H1 (cell line): ENCODE measurements around the gene GADD45A. TPM values are rescaled to one million over a fixed set of nuclear protein-coding genes. Genes with fewer than 3 reads are reported as not detected.

ENCODE experiments used
- CTCF ChIA-PET: fragments of 300-600 bp; sonication (Branson Sonifier 250); formaldehyde crosslinking; loops from one replicate; lab custom pipeline; 2021; ENCODE audit not compliant: partially characterized antibody; lab: Charles Lee
- POLR2A ChIA-PET: fragments of 300-600 bp; sonication (Branson Sonifier 250); formaldehyde crosslinking; loops from one replicate; lab custom pipeline; 2021; ENCODE audit warnings: inconsistent platforms; ENCODE audit not compliant: partially characterized antibody; lab: Charles Lee
- DNase-seq, 2 experiments: peaks; one replicate each; pipeline versions ENCODE4 v3.0.0 to v3.0.0-alpha.2; 2010 to 2022; ENCODE audit warnings: low spot score in 2 of 2, low read depth in 1 of 2, mixed read lengths in 1 of 2
- FAIRE-seq: peaks from 2 replicates; lab custom pipeline; 2011; peaks lifted over from hg19 to GRCh38; lab: Jason Lieb, UNC
- H2AFZ ChIP-seq: 2 replicates; pipeline ENCODE4 v1.8.1; 2012; ENCODE audit warnings: low read length, inconsistent platforms
- H2AK5ac ChIP-seq: 2 replicates; pipeline ENCODE4 v1.6.1; 2013; ENCODE audit warnings: low read depth, low read length
- H2BK120ac ChIP-seq: replicated peaks from 2 replicates; pipeline ENCODE3; 2013; ENCODE audit warnings: low read depth, low read length, inconsistent platforms
- H2BK12ac ChIP-seq: 2 replicates; pipeline ENCODE4 v1.6.1; 2013; ENCODE audit warnings: low read depth, low read length
- H2BK15ac ChIP-seq: 2 replicates; pipeline ENCODE4 v1.6.1; 2013; ENCODE audit warnings: low read length
- H2BK20ac ChIP-seq: 2 replicates; pipeline ENCODE4 v1.6.1; 2013; ENCODE audit warnings: low read length
- H2BK5ac ChIP-seq: 2 replicates; pipeline ENCODE4 v1.6.1; 2013; ENCODE audit warnings: low read depth, low read length
- H3K14ac ChIP-seq: 2 replicates; pipeline ENCODE4 v1.6.1; 2013; ENCODE audit warnings: inconsistent platforms; ENCODE audit not compliant: insufficient read length
- H3K18ac ChIP-seq: 2 replicates; pipeline ENCODE4 v1.6.1; 2013; ENCODE audit warnings: low read length; ENCODE audit errors: extremely low read depth
- H3K23ac ChIP-seq: 2 replicates; pipeline ENCODE4 v1.6.1; 2013; ENCODE audit warnings: inconsistent platforms; ENCODE audit not compliant: insufficient read length
- H3K23me2 ChIP-seq: 2 replicates; pipeline ENCODE4 v1.6.1; 2013; ENCODE audit warnings: low read depth, low read length
- H3K27ac ChIP-seq: 2 replicates; pipeline ENCODE4 v1.6.1; 2011; ENCODE audit warnings: low read depth, low read length, inconsistent platforms
- H3K27me3 ChIP-seq, 4 experiments: replicated peaks in 1 of 4; 1 replicate in 1 of 4; 2 replicates in 3 of 4; pipeline versions ENCODE4 v1.6.1 to v1.8.1; 2011 to 2013; ENCODE audit warnings: low read length in 3 of 4, mild to moderate bottlenecking in 3 of 4, inconsistent platforms in 2 of 4, mixed read lengths in 2 of 4, moderate library complexity in 1 of 4; ENCODE audit not compliant: control insufficient read depth in 3 of 4, insufficient read depth in 3 of 4; ENCODE audit errors: extremely low read depth in 1 of 4
- H3K36me3 ChIP-seq, 4 experiments: 2 replicates each; pipeline versions ENCODE4 v1.6.1 to v1.8.1; 2011 to 2013; ENCODE audit warnings: mild to moderate bottlenecking in 4 of 4, low read length in 3 of 4, moderate library complexity in 2 of 4, control low read depth in 1 of 4, inconsistent platforms in 1 of 4; ENCODE audit not compliant: insufficient read depth in 4 of 4, control insufficient read depth in 2 of 4
- H3K4ac ChIP-seq: replicated peaks from 2 replicates; pipeline ENCODE3; 2013; ENCODE audit warnings: low read length, low read depth, mixed read lengths, inconsistent platforms; ENCODE audit not compliant: insufficient read length
- H3K4me1 ChIP-seq, 4 experiments: replicated peaks in 1 of 4; 1 replicate in 1 of 4; 2 replicates in 3 of 4; pipeline versions ENCODE4 v1.6.1 to v1.8.1; 2011 to 2013; ENCODE audit warnings: low read length in 3 of 4, inconsistent platforms in 2 of 4, mixed read lengths in 1 of 4; ENCODE audit not compliant: insufficient read depth in 4 of 4, control insufficient read depth in 3 of 4
- H3K4me2 ChIP-seq, 2 experiments: 2 replicates each; pipeline versions ENCODE4 v1.6.1 to v1.8.1; 2011 to 2013; ENCODE audit warnings: low read depth in 2 of 2, low read length in 2 of 2, control low read depth in 1 of 2, inconsistent platforms in 1 of 2, mild to moderate bottlenecking in 1 of 2; ENCODE audit not compliant: insufficient read depth in 1 of 2
- H3K4me3 ChIP-seq, 4 experiments: fragments of 200-600, 300-600 bp in 1 of 4; sonication (generic), shearing (Covaris generic), sonication (Bioruptor Twin) in 1 of 4; 2 replicates each; pipeline versions ENCODE4 v1.5.1 to v1.8.1; 2011 to 2016; ENCODE audit warnings: low read length in 4 of 4, low read depth in 3 of 4, control low read depth in 2 of 4, inconsistent platforms in 2 of 4, mild to moderate bottlenecking in 2 of 4, mixed read lengths in 1 of 4, moderate library complexity in 1 of 4; ENCODE audit not compliant: insufficient read depth in 2 of 4; ENCODE audit errors: extremely low read depth in 1 of 4
- H3K56ac ChIP-seq: replicated peaks from 2 replicates; pipeline ENCODE3; 2013; ENCODE audit warnings: low read depth, mild to moderate bottlenecking, mixed read lengths, low read length, inconsistent platforms; ENCODE audit not compliant: insufficient read length
- H3K79me1 ChIP-seq: 2 replicates; pipeline ENCODE4 v1.6.1; 2013; ENCODE audit warnings: low read depth, low read length, control low read depth
- H3K79me2 ChIP-seq, 2 experiments: 2 replicates each; pipeline versions ENCODE4 v1.6.1 to v1.8.1; 2012 to 2013; ENCODE audit warnings: low read length in 2 of 2, mild to moderate bottlenecking in 2 of 2, inconsistent platforms in 1 of 2; ENCODE audit not compliant: insufficient read depth in 2 of 2, control insufficient read depth in 1 of 2
- H3K9ac ChIP-seq, 4 experiments: replicated peaks in 1 of 4; 1 replicate in 1 of 4; 2 replicates in 3 of 4; pipeline versions ENCODE4 v1.6.1 to v1.8.1; 2011 to 2013; ENCODE audit warnings: low read depth in 3 of 4, low read length in 3 of 4, control low read depth in 2 of 4, mild to moderate bottlenecking in 2 of 4, moderate library complexity in 2 of 4, inconsistent platforms in 1 of 4; ENCODE audit errors: extremely low read depth in 1 of 4
- H3K9me3 ChIP-seq, 2 experiments: 2 replicates each; pipeline versions ENCODE4 v1.6.1 to v1.8.1; 2012 to 2013; ENCODE audit warnings: mild to moderate bottlenecking in 2 of 2, moderate library complexity in 2 of 2, control low read depth in 1 of 2, inconsistent platforms in 1 of 2, low read depth in 1 of 2, low read length in 1 of 2, mixed read lengths in 1 of 2; ENCODE audit not compliant: insufficient read depth in 2 of 2
- H4K20me1 ChIP-seq, 2 experiments: replicated peaks in 1 of 2; 2 replicates each; pipeline versions ENCODE3 to v1.8.1; 2011 to 2013; ENCODE audit warnings: inconsistent platforms in 2 of 2, low read length in 2 of 2, mild to moderate bottlenecking in 1 of 2; ENCODE audit not compliant: insufficient read depth in 2 of 2, control insufficient read depth in 1 of 2
- H4K5ac ChIP-seq: 2 replicates; pipeline ENCODE4 v1.6.1; 2013; ENCODE audit warnings: low read length, low read depth, mixed read lengths, inconsistent platforms; ENCODE audit not compliant: insufficient read length
- H4K8ac ChIP-seq: 2 replicates; pipeline ENCODE4 v1.8.0; 2013; ENCODE audit warnings: mild to moderate bottlenecking, moderate library complexity, low read length, inconsistent platforms; ENCODE audit not compliant: insufficient read depth; ENCODE audit errors: extremely low read depth
- H4K91ac ChIP-seq: replicated peaks from 2 replicates; pipeline ENCODE3; 2013; ENCODE audit warnings: low read length, mixed read lengths, inconsistent platforms; ENCODE audit not compliant: insufficient read length
- BCL11A ChIP-seq, 2 experiments: IDR thresholded peaks; one replicate each; pipeline ENCODE4 v1.6.1; 2011; ENCODE audit warnings: low read depth in 2 of 2, low read length in 2 of 2, mild to moderate bottlenecking in 2 of 2
- KDM1A ChIP-seq: fragments of 200-600, 300-600 bp; sonication (generic); IDR thresholded peaks from 2 replicates; pipeline ENCODE4 v1.7.1; 2016; ENCODE audit warnings: mild to moderate bottlenecking, low read length, borderline replicate concordance
- RAD21 ChIP-seq, 2 experiments: IDR thresholded peaks in 1 of 2; conservative IDR thresholded peaks in 1 of 2; 2 replicates each; pipeline ENCODE4 v1.6.1; 2011; ENCODE audit warnings: low read depth in 2 of 2, low read length in 2 of 2, improper control_type of control experiment in 1 of 2, inconsistent platforms in 1 of 2, mild to moderate bottlenecking in 1 of 2, moderate library complexity in 1 of 2
- RNF2 ChIP-seq: fragments of 200-900, 300-1000 bp; sonication (generic); IDR thresholded peaks from 2 replicates; pipeline ENCODE4 v1.7.1; 2016; ENCODE audit warnings: borderline replicate concordance, low read depth, mild to moderate bottlenecking, antibody characterized with exemption, low read length; ENCODE audit not compliant: poor library complexity, severe bottlenecking; ENCODE audit errors: missing control alignments
- SP1 ChIP-seq: IDR thresholded peaks from 2 replicates; pipeline ENCODE4 v1.6.1; 2011; ENCODE audit warnings: low read depth, low read length
- WGBS, 2 experiments: shearing (Covaris generic) in 1 of 2; methylation state at CpG; one replicate each; pipeline versions ENCODE4 v1.1.6 to v1.1.7; 2013 to 2015; ENCODE audit warnings: low lambda C conversion rate in 2 of 2, mixed read lengths in 2 of 2, inconsistent platforms in 1 of 2, low coverage in 1 of 2, missing lambda C conversion rate in 1 of 2; ENCODE audit not compliant: insufficient replicate concordance in 2 of 2, insufficient coverage in 1 of 2, insufficient read length in 1 of 2; ENCODE audit errors: extremely low coverage in 1 of 2, missing lambda C conversion rate in 1 of 2; 5-methylcytosine and 5-hydroxymethylcytosine counted together
- polyA plus RNA-seq, 7 experiments: library from polyadenylated mRNA; depleted of rRNA in 3 of 7; stranded (reverse) in 5 of 7; unstranded in 2 of 7; fragments of >200 nt in 5 of 7; fragments of 200-250 nt in 2 of 7; gene quantifications; 1 replicate in 5 of 7; 2 replicates in 1 of 7; 4 replicates in 1 of 7; pipeline versions ENCODE4 v1.2.1 to v1.2.3, GENCODE V29; 2011 to 2013; ENCODE audit warnings: missing spikeins in 2 of 7, mixed read lengths in 2 of 7
- total RNA-seq: library from RNA; stranded (reverse); fragmentation: NEBNext Ultra II Directional; extraction: Animal tissue kit (Norgen Biotek cat#: 25700); gene quantifications from 2 replicates; pipeline ENCODE4 v1.2.1, GENCODE V29; 2021
- TF ChIP-seq, protein P1 (sequence below): IDR thresholded peaks from 2 replicates; pipeline ENCODE4 v1.6.1; 2012; ENCODE audit warnings: low read length, inconsistent platforms
- TF ChIP-seq, protein P2 (sequence below): IDR thresholded peaks from 2 replicates; pipeline ENCODE4 v1.6.1; 2011; ENCODE audit warnings: low read length, improper control_type of control experiment

Gene GADD45A
- total and polyA plus RNA-seq, 2 of the 8 experiments (the other 6 are each of a cell fraction or from before 2014, with no cell fraction given): 7.6 to 15.6 TPM

DNA sequence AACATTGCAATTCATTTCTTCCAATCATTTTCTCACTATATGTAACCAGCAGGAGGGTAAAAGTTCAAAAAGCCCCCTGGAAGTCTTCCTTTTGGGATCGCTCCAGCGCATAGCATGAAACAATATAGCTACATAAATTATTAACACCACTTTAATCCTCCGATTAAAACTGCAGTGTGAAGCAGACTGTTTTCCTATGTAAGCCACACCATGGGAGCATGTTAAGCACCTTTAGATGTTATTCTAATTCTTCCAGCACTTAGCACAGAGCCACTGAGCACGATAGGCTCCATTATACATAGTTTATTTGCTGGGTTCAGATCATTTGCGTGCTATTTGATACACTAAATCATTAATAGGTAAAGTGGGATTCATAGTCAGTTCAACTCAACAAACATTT is 18.4 kb upstream of the GADD45A start:
- FAIRE-seq (no peak), DNase-seq (no peak)
- no peak overlapping the region for H2BK15ac ChIP-seq
- no peak overlapping the region for H2AK5ac ChIP-seq
- H3K4me3 ChIP-seq: no peak overlapping the region
- H3K9ac ChIP-seq: no peak overlapping the region
- ChIA-PET POLR2A (no interaction called here), CTCF (interaction anchor here (1.0 to 1.4 kb wide), 2 partner anchors 115 to 144 kb away, joined by 3 to 4 read pairs; no protein-coding TSS in a partner anchor)
- no peak overlapping the region for H4K91ac ChIP-seq
- H3K18ac ChIP-seq: no peak overlapping the region
- H2AFZ ChIP-seq: no peak overlapping the region
- H3K27ac ChIP-seq: no peak overlapping the region
- WGBS, 2 experiments: 92% methylated on average over 5 of the region's 5 CpGs; no CpG with 5 or more reads in 1 of the 2 experiments
- H3K27me3 ChIP-seq: no peaks in the 10 kb centered on the region
- H3K4me2 ChIP-seq: no peak overlapping the region
- no peak overlapping the region for H2BK20ac ChIP-seq
- no peaks in the 10 kb centered on the region for H3K79me1 ChIP-seq
- H3K4ac ChIP-seq: no peak overlapping the region
- H2BK120ac ChIP-seq: no peak overlapping the region
- H3K56ac ChIP-seq: no peak overlapping the region
- no peaks in the 10 kb centered on the region for H3K23me2 ChIP-seq
- peaks cover 0 to 1% of the 10 kb centered on the region in 2 experiments for H4K20me1 ChIP-seq
- H3K9me3 ChIP-seq: no peaks in the 10 kb centered on the region
- H3K4me1 ChIP-seq: no peaks in the 10 kb centered on the region
- no peak overlapping the region for H4K8ac ChIP-seq
- no peak overlapping the region for H3K14ac ChIP-seq
- H2BK12ac ChIP-seq: no peak overlapping the region
- H3K23ac ChIP-seq: no peak overlapping the region
- H3K36me3 ChIP-seq: no peaks in the 10 kb centered on the region
- no peak overlapping the region for H2BK5ac ChIP-seq
- no peak overlapping the region for H4K5ac ChIP-seq
- H3K79me2 ChIP-seq: no peaks in the 10 kb centered on the region
- TF ChIP-seq KDM1A (no peak), RAD21 (IDR thresholded peaks at IDR 0.05 in 1 of 2, conservative IDR thresholded peaks at IDR 0.05 in 1 of 2; ENCODE audit: low read depth in 2 of 2, low read length in 2 of 2) (no peak), RNF2 (no peak), BCL11A (IDR thresholded peaks at IDR 0.05; ENCODE audit: low read depth in 2 of 2, low read length in 2 of 2) (no peak), SP1 (no peak)
- TF ChIP-seq, protein P1, sequence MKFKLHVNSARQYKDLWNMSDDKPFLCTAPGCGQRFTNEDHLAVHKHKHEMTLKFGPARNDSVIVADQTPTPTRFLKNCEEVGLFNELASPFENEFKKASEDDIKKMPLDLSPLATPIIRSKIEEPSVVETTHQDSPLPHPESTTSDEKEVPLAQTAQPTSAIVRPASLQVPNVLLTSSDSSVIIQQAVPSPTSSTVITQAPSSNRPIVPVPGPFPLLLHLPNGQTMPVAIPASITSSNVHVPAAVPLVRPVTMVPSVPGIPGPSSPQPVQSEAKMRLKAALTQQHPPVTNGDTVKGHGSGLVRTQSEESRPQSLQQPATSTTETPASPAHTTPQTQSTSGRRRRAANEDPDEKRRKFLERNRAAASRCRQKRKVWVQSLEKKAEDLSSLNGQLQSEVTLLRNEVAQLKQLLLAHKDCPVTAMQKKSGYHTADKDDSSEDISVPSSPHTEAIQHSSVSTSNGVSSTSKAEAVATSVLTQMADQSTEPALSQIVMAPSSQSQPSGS: no peak
- TF ChIP-seq, protein P2, sequence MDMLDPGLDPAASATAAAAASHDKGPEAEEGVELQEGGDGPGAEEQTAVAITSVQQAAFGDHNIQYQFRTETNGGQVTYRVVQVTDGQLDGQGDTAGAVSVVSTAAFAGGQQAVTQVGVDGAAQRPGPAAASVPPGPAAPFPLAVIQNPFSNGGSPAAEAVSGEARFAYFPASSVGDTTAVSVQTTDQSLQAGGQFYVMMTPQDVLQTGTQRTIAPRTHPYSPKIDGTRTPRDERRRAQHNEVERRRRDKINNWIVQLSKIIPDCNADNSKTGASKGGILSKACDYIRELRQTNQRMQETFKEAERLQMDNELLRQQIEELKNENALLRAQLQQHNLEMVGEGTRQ: no peak
